Gastroesophageal sphincter (tissue), 3 donors: ENCODE results near the gene TTF2.

Experiments
- CTCF ChIP-seq, 4 experiments: fragments of 200-600 bp in 2 of 4; fragments of 450-650 bp in 2 of 4; sonication (generic) in 1 of 4; IDR thresholded peaks; one replicate each; pipeline ENCODE4 v1.5.1; 2017 to 2019; ENCODE audit warnings: antibody characterized with exemption in 4 of 4, mild to moderate bottlenecking in 2 of 4, moderate library complexity in 2 of 4
- POLR2AphosphoS5 ChIP-seq: sonication (generic); formaldehyde crosslinking; IDR thresholded peaks from one replicate; pipeline ENCODE4 v1.6.1; 2017; ENCODE audit warnings: antibody characterized with exemption

GRCh38 chr1:117146575-117147340, 86.6 kb downstream of the TTF2 start:
- no peak for TF ChIP-seq POLR2AphosphoS5
- no peak for TF ChIP-seq CTCF (IDR thresholded peaks at IDR 0.05)
